BLaER1 (cell line): ENCODE measurements around the gene SAA1.

Experiments
- H3K27ac ChIP-seq: shearing (Covaris generic); formaldehyde crosslinking; 2 replicates; pipeline ENCODE4 v1.8.1; 2022
- H3K27me3 ChIP-seq: shearing (Covaris generic); formaldehyde crosslinking; 2 replicates; pipeline ENCODE4 v1.8.1; 2022
- H3K36me3 ChIP-seq: shearing (Covaris generic); formaldehyde crosslinking; 2 replicates; pipeline ENCODE4 v1.8.1; 2022
- H3K4me1 ChIP-seq: shearing (Covaris generic); formaldehyde crosslinking; 2 replicates; pipeline ENCODE4 v1.8.1; 2022
- H3K4me2 ChIP-seq: shearing (Covaris generic); formaldehyde crosslinking; 2 replicates; pipeline ENCODE4 v1.8.1; 2022
- H3K4me3 ChIP-seq: shearing (Covaris generic); formaldehyde crosslinking; 2 replicates; pipeline ENCODE4 v1.8.1; 2022
- H3K9ac ChIP-seq: shearing (Covaris generic); formaldehyde crosslinking; 2 replicates; pipeline ENCODE4 v1.8.1; 2022
- H3K9me3 ChIP-seq: shearing (Covaris generic); formaldehyde crosslinking; 2 replicates; pipeline ENCODE4 v1.8.1; 2022
- H4K20me1 ChIP-seq: shearing (Covaris generic); formaldehyde crosslinking; 2 replicates; pipeline ENCODE4 v1.8.1; 2022
- Cebpa-rat ChIP-seq: shearing (Covaris generic); IDR thresholded peaks from 2 replicates; pipeline ENCODE4 v1.8.1; 2022

Gene SAA1

DNA sequence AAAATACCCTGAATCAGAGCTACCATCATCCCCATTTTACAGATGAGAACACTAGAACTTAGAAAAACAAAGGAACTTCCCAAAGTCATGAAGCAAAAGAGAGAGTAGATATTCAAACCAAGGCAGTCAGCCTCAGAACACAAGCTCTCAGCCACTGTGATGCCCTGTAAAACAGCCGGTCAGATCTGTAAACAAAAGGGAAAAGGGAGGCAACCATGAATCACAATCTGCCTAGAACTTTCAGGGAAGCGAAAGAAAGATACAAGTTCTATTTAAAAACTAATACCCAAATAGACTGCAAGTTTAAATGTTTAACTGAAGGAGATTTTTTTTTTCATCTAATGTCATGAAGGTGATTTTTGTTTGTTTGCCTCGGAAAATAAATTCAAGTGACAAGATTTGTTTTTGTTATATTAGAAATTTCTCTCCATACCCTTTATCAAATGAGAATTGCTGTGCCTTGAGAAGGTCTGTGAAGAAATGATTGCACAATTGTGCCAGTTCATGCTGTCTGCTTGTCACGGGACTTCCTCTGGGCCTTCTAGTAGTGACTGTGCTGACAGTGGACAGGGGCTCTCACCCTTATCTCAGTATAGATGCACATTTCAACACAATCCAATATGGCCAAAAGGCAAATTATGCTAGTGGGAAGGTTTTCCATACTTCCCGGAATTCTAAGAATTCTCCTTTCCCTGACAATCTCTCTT, 11.7 kb downstream of the SAA1 start:
- H3K27me3 ChIP-seq, result no peaks in the 10 kb centered on the region
- no peaks in the 10 kb centered on the region for H3K4me1 ChIP-seq
- H3K36me3 ChIP-seq, result peaks cover 63% of the 10 kb centered on the region
- peaks cover 7% of the 10 kb centered on the region for H3K9me3 ChIP-seq
- no peaks in the 10 kb centered on the region for H4K20me1 ChIP-seq
- TF ChIP-seq Cebpa-rat, result no peak
- no peak overlapping the region for H3K9ac ChIP-seq
- no peak overlapping the region for H3K4me2 ChIP-seq
- no peak overlapping the region for H3K4me3 ChIP-seq
- no peak overlapping the region for H3K27ac ChIP-seq

DNA sequence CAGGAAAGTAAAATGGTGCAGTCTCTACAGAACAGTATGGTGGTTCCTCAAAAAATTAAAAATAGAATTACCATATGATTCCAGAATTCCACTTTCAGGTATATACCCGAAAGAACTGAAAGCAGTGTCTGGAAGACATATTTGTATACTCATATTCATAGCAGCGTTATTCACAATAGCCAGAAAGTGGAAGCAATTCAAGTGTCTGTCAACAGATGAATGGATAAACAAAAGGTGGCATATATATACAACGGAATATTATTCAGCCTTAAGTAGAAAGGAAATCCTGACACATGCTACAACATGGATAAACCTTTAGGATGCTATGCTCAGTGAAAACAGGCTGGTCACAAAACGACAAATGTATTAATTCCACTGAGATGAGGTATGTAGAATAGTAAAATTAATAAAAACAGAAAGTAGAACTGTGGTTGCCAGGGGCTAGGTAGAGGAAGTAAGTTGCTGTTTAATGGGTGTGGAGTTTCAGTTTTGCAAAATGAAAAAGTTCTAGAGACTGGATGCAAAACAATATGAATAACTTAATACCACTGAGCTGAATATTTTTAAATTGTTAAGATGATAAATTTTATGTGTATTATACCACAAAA, 14.5 kb downstream of the SAA1 start:
- Histone ChIP-seq H3K9me3 (peaks cover 7% of the 10 kb centered on the region), H3K4me2 (no peak overlapping the region), H3K27ac (no peak overlapping the region), H4K20me1 (no peaks in the 10 kb centered on the region), H3K4me1 (no peaks in the 10 kb centered on the region), H3K9ac (no peak overlapping the region), H3K27me3 (no peaks in the 10 kb centered on the region), H3K36me3 (peaks cover 90% of the 10 kb centered on the region), H3K4me3 (no peak overlapping the region)
- TF ChIP-seq Cebpa-rat, result no peak

DNA sequence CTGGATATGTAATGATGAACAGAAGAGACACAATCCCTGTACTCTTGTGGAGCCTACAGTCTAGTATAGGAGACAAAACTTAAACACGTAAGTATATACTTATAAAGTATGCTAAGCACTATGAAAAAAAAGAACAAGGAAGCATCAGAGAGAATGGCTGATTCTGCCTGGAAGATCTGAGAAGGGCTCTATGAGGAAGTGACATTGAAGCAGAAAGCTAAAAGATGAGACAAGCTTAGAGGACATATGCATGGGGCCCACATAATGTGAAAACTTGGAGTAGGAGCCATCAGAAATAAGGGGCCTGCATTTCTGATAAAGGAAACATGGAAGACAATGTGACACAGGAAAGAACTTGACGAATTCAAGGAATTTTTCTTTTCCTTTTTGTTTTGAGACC, 16.6 kb downstream of the SAA1 start:
- Histone ChIP-seq H3K27ac (no peak overlapping the region), H4K20me1 (no peaks in the 10 kb centered on the region), H3K4me2 (no peak overlapping the region), H3K36me3 (peaks cover 96% of the 10 kb centered on the region), H3K4me1 (no peaks in the 10 kb centered on the region), H3K27me3 (no peaks in the 10 kb centered on the region), H3K9me3 (no peaks in the 10 kb centered on the region), H3K9ac (no peak overlapping the region), H3K4me3 (no peak overlapping the region)
- TF ChIP-seq Cebpa-rat, result no peak

DNA sequence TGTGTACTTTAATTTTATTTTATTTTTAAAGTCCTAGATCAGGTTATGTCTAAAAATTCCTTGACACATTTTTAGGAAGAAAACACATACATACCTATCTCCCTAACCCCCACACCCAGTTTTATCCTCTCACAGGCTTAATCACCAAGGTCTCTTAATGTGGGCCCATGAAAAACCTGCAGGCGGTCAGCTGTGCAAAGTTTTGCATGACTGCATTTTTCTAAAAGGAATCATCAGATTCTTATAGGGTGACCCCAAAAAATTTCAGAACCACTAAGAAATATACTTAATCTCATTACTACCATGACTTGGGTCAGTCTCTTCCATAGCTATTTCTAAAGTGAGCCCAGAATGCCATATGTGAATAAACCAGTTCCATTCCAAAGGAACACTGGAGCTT, 19.8 kb downstream of the SAA1 start:
- no peak overlapping the region for H3K27ac ChIP-seq
- peaks cover 92% of the 10 kb centered on the region for H3K36me3 ChIP-seq
- H3K9me3 ChIP-seq, result no peaks in the 10 kb centered on the region
- H3K9ac ChIP-seq, result no peak overlapping the region
- no peaks in the 10 kb centered on the region for H3K27me3 ChIP-seq
- H3K4me2 ChIP-seq, result no peak overlapping the region
- no peak for TF ChIP-seq Cebpa-rat
- no peaks in the 10 kb centered on the region for H4K20me1 ChIP-seq
- H3K4me1 ChIP-seq, result no peaks in the 10 kb centered on the region
- H3K4me3 ChIP-seq, result no peak overlapping the region

DNA sequence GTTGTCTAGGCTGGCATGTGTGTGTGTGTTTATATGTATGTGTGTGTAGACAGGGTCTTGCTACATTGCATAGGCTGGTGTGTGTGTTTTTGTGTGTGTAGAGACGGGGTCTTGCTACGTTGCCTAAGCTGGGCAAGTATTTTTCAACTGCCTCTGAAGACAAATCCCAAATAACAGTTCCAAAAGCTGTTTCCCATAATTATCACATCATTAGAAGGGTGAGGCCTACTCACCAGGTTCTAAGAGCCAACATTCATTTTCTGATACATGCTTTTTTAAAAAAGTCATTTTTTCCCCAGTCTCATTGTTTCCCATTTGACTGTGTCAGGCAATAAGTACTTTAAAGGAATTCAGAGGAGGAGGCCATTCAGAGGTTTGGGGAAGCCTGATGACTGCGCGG, 22.8 kb downstream of the SAA1 start:
- Histone ChIP-seq H3K4me1 (no peaks in the 10 kb centered on the region), H3K4me3 (no peak overlapping the region), H3K9ac (no peak overlapping the region), H3K36me3 (peaks cover 91% of the 10 kb centered on the region), H3K27ac (no peak overlapping the region), H3K4me2 (no peak overlapping the region), H4K20me1 (no peaks in the 10 kb centered on the region), H3K9me3 (no peaks in the 10 kb centered on the region), H3K27me3 (no peaks in the 10 kb centered on the region)
- no peak for TF ChIP-seq Cebpa-rat

DNA sequence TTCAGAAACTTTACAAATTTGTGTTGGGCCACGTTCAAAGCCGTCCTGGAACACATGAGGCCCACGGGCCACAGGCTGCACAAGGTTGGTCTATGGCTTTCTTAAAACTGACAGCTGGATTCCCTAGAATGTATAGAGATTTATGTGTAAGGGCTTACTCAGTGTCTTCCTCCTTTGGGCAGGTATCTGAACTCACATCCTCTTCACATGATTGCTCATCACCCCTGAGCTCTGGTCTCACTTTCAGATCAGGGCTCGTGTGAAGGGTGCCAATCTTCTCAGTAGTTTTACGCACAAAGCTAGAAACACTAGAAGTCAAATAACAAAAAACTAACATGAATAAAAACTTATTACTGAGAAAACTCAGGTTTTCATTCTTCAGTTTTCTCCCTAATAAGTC, 28.8 kb downstream of the SAA1 start:
- Histone ChIP-seq H3K36me3 (peaks cover 99% of the 10 kb centered on the region), H3K4me2 (no peak overlapping the region)

DNA sequence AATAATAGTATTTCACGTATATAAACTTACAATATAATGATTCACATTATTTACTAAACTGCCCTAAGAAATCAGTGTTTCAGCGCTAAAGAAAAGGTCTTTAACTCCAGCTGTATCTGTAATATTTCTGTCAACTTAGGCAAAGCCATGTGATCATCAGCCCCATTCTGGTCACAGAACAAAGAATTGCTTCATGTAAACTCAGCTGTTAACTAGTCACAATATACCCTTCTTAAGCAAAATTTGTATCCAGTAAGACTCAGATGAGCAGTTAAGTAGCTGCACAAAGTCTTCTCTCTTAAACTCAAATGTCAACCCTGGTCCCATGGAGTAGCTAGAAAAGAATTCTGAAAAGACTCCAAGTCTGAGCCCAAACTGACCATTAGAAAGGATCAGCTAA, 29.3 kb downstream of the SAA1 start:
- Histone ChIP-seq H3K27me3 (no peaks in the 10 kb centered on the region), H3K9me3 (no peaks in the 10 kb centered on the region), H3K36me3 (peaks cover 99% of the 10 kb centered on the region), H3K4me1 (no peaks in the 10 kb centered on the region), H3K4me3 (no peak overlapping the region), H3K4me2 (no peak overlapping the region), H3K9ac (no peak overlapping the region), H4K20me1 (no peaks in the 10 kb centered on the region), H3K27ac (no peak overlapping the region)
- TF ChIP-seq Cebpa-rat, result no peak

More for the DNA sequence above, 28.8 kb downstream of the SAA1 start:
- Histone ChIP-seq H3K9ac (no peak overlapping the region), H3K4me3 (no peak overlapping the region), H3K4me1 (no peaks in the 10 kb centered on the region), H3K27me3 (no peaks in the 10 kb centered on the region), H4K20me1 (no peaks in the 10 kb centered on the region), H3K9me3 (no peaks in the 10 kb centered on the region), H3K27ac (no peak overlapping the region)
- no peak for TF ChIP-seq Cebpa-rat

DNA sequence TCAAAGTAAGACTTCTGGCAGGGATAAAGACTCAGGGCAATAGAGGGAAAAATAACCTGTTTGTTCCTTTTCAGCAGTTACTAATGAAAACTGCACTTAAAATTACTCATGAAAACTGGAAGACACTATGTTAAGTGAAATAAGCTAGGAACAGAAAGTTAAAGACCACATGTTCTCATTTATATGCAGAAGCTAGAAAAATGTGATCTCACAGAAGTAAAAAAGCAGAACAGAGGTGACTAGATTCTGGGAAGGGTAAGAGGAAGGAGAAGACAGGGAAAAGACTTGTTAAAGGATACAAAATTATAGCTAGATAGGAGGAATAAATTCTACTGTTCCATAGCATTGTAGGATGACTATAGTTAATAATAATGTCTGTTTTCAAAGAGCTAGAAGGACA, 33.7 kb downstream of the SAA1 start:
- Histone ChIP-seq H3K9me3 (no peaks in the 10 kb centered on the region), H3K4me2 (no peak overlapping the region), H3K4me3 (no peak overlapping the region), H3K27me3 (no peaks in the 10 kb centered on the region), H3K9ac (no peak overlapping the region), H3K36me3 (peaks cover 96% of the 10 kb centered on the region), H3K27ac (no peak overlapping the region), H3K4me1 (no peaks in the 10 kb centered on the region), H4K20me1 (no peaks in the 10 kb centered on the region)
- no peak for TF ChIP-seq Cebpa-rat

DNA sequence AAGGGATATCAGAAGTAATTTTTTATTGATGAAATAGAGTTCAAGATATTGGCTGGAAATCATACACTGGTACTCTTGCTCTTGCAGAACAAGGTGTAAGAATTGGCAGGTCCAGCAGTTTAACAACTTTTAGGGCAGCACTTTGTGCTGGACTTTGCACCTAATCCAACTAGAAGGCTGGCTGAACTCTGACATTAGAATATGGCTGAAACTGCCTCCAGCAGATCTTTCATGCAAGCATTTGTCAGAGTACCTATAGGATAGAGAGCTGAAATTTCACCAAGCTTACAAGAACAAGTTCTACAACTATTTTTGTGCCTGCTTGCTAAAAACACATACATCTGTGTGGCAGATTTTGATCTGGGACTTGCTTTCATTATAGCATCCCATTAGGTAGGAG, 38.7 kb downstream of the SAA1 start:
- H4K20me1 ChIP-seq, result no peaks in the 10 kb centered on the region
- H3K4me1 ChIP-seq, result no peaks in the 10 kb centered on the region
- no peak for TF ChIP-seq Cebpa-rat
- H3K9ac ChIP-seq, result no peak overlapping the region
- no peak overlapping the region for H3K27ac ChIP-seq
- no peaks in the 10 kb centered on the region for H3K9me3 ChIP-seq
- H3K36me3 ChIP-seq, result peaks cover 95% of the 10 kb centered on the region
- no peak overlapping the region for H3K4me2 ChIP-seq
- no peaks in the 10 kb centered on the region for H3K27me3 ChIP-seq
- H3K4me3 ChIP-seq, result no peak overlapping the region

DNA sequence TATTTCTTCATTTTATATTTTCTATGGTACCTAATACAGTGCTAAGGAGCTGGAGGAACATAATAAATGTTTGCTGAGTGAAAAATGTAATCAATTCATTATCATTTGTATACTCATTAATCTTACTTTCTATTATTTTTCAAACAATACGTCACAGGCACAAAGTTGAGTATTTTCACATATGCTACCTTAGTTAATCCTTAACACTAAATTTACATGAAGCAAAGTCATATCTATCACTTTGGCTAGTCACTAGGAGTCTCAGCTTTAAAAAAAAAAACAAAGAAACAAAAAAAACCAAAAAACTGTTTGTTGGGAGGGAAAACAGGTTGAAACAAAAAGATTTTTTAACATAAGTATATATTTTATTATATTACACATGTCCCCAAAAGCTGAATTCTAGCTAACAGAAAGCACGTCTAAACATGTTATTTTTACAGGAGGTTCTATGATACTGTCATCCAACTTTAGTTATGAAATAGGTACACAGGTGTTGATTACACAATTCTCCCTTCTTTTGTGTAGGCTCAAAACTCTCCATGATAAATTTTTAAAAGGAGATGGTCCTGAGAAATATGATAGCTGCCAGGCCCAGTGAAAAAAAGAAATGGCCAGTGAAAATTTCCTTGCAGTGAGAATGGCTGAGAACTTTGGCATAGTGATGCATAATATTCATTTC, 41.5 kb downstream of the SAA1 start:
- Histone ChIP-seq H3K4me1 (no peaks in the 10 kb centered on the region), H3K27me3 (no peaks in the 10 kb centered on the region), H3K36me3 (peaks cover 97% of the 10 kb centered on the region), H3K9ac (no peak overlapping the region), H3K4me3 (no peak overlapping the region), H4K20me1 (no peaks in the 10 kb centered on the region), H3K4me2 (no peak overlapping the region), H3K27ac (no peak overlapping the region), H3K9me3 (no peaks in the 10 kb centered on the region)
- no peak for TF ChIP-seq Cebpa-rat
